H9 (cell line): ENCODE results near the gene TTC14. TPM values are rescaled to one million over a fixed set of nuclear protein-coding genes. Genes with fewer than 3 reads are reported as not detected.

Experiments used
- DNase-seq: peaks from one replicate; pipeline ENCODE4 v3.0.0-alpha.2; 2017
- H2AFZ ChIP-seq: one replicate; pipeline ENCODE4 v1.6.1; 2013; ENCODE audit warnings: mild to moderate bottlenecking, low read length, control low read depth, moderate library complexity
- H2AK5ac ChIP-seq: 2 replicates; pipeline ENCODE4 v1.6.1; 2013; ENCODE audit warnings: low read length, control low read depth, mixed read lengths; ENCODE audit not compliant: insufficient read length
- H2BK120ac ChIP-seq: one replicate; pipeline ENCODE4 v1.6.1; 2013; ENCODE audit warnings: low read depth, mild to moderate bottlenecking, low read length, control low read depth, inconsistent platforms; ENCODE audit not compliant: poor library complexity, severe bottlenecking
- H2BK12ac ChIP-seq: 2 replicates; pipeline ENCODE4 v1.6.1; 2013; ENCODE audit warnings: low read length, control low read depth, mixed read lengths, low read depth; ENCODE audit not compliant: insufficient read length
- H2BK15ac ChIP-seq: 2 replicates; pipeline ENCODE4 v1.6.1; 2013; ENCODE audit warnings: low read depth, low read length, control low read depth
- H2BK20ac ChIP-seq: one replicate; pipeline ENCODE4 v1.6.1; 2013; ENCODE audit warnings: low read depth, mild to moderate bottlenecking, low read length, control low read depth, inconsistent platforms; ENCODE audit not compliant: poor library complexity, severe bottlenecking
- H2BK5ac ChIP-seq: 2 replicates; pipeline ENCODE4 v1.6.1; 2013; ENCODE audit warnings: low read length, control low read depth, mixed read lengths; ENCODE audit not compliant: insufficient read length
- H3K14ac ChIP-seq: 2 replicates; pipeline ENCODE4 v1.6.1; 2013; ENCODE audit warnings: low read length, control low read depth; ENCODE audit not compliant: insufficient read depth
- H3K18ac ChIP-seq: 2 replicates; pipeline ENCODE4 v1.6.1; 2013; ENCODE audit warnings: low read depth, mild to moderate bottlenecking, mixed read lengths, low read length, control low read depth; ENCODE audit not compliant: insufficient read length
- H3K23ac ChIP-seq: 2 replicates; pipeline ENCODE4 v1.6.1; 2013; ENCODE audit warnings: low read length, control low read depth, mixed read lengths, low read depth; ENCODE audit not compliant: insufficient read length
- H3K23me2 ChIP-seq: 2 replicates; pipeline ENCODE4 v1.6.1; 2013; ENCODE audit warnings: low read depth, mild to moderate bottlenecking, mixed read lengths, low read length, control low read depth; ENCODE audit not compliant: insufficient read length, poor library complexity, severe bottlenecking
- H3K27ac ChIP-seq: 2 replicates; pipeline ENCODE4 v1.5.1; 2013; ENCODE audit warnings: low read length, control low read depth, mixed read lengths, low read depth; ENCODE audit not compliant: insufficient read length
- H3K27me3 ChIP-seq: 2 replicates; pipeline ENCODE4 v1.6.1; 2013; ENCODE audit warnings: low read length, control low read depth, inconsistent platforms; ENCODE audit not compliant: insufficient read depth
- H3K4ac ChIP-seq: 2 replicates; pipeline ENCODE4 v1.6.1; 2013; ENCODE audit warnings: low read depth, mild to moderate bottlenecking, control low read depth, inconsistent platforms, low read length, moderate library complexity
- H3K4me1 ChIP-seq: 2 replicates; pipeline ENCODE4 v1.6.1; 2013; ENCODE audit warnings: low read length, control low read depth, inconsistent platforms; ENCODE audit not compliant: insufficient read depth
- H3K4me2 ChIP-seq: 2 replicates; pipeline ENCODE4 v1.6.1; 2013; ENCODE audit warnings: low read length, control low read depth, mixed read lengths; ENCODE audit not compliant: insufficient read length, insufficient read depth
- H3K56ac ChIP-seq: 2 replicates; pipeline ENCODE4 v1.6.1; 2013; ENCODE audit warnings: low read depth, mild to moderate bottlenecking, mixed read lengths, low read length, control low read depth; ENCODE audit not compliant: insufficient read length
- H3K79me1 ChIP-seq: 2 replicates; pipeline ENCODE4 v1.6.1; 2013; ENCODE audit warnings: low read depth, mild to moderate bottlenecking, moderate library complexity, low read length, control low read depth, inconsistent platforms; ENCODE audit not compliant: insufficient read depth, poor library complexity, severe bottlenecking
- H3K79me2 ChIP-seq: 2 replicates; pipeline ENCODE4 v1.6.1; 2013; ENCODE audit warnings: low read length, control low read depth, inconsistent platforms; ENCODE audit not compliant: insufficient read depth
- H3K9ac ChIP-seq: 2 replicates; pipeline ENCODE4 v1.6.1; 2013; ENCODE audit warnings: low read length, control low read depth, mixed read lengths; ENCODE audit not compliant: insufficient read length; ENCODE audit errors: extremely low read depth
- H3K9me3 ChIP-seq: one replicate; pipeline ENCODE4 v1.6.1; 2013; ENCODE audit warnings: low read depth, low read length, inconsistent platforms; ENCODE audit not compliant: control insufficient read depth
- H3T11ph ChIP-seq: one replicate; pipeline ENCODE4 v1.6.1; 2013; ENCODE audit warnings: mild to moderate bottlenecking, low read length, control low read depth, inconsistent platforms
- H4K20me1 ChIP-seq: one replicate; pipeline ENCODE4 v1.6.1; 2013; ENCODE audit not compliant: control insufficient read depth, insufficient read length, insufficient read depth
- H4K5ac ChIP-seq: 2 replicates; pipeline ENCODE4 v1.6.1; 2013; ENCODE audit warnings: low read depth, mild to moderate bottlenecking, mixed read lengths, low read length, control low read depth; ENCODE audit not compliant: insufficient read length
- H4K8ac ChIP-seq: replicated peaks from 2 replicates; pipeline ENCODE4 v1.6.1; 2013; ENCODE audit warnings: low read length, control low read depth, mixed read lengths, low read depth; ENCODE audit not compliant: insufficient read length
- H4K91ac ChIP-seq: 2 replicates; pipeline ENCODE4 v1.6.1; 2013; ENCODE audit warnings: low read depth, mild to moderate bottlenecking, moderate library complexity, mixed read lengths, low read length, control low read depth; ENCODE audit not compliant: insufficient read length
- H3K27ac Mint-ChIP-seq, 3 experiments: 2 replicates in 2 of 3; 3 replicates in 1 of 3; pipeline ENCODE4 v1.8.0; 2020 to 2021; ENCODE audit warnings: mixed read lengths in 3 of 3, mild to moderate bottlenecking in 1 of 3, moderate library complexity in 1 of 3
- H3K27me3 Mint-ChIP-seq: 2 replicates; pipeline ENCODE4 v1.8.0; 2021; ENCODE audit warnings: low read depth, mild to moderate bottlenecking, moderate library complexity, mixed read lengths
- H3K36me3 Mint-ChIP-seq, 3 experiments: 2 replicates in 2 of 3; 3 replicates in 1 of 3; pipeline ENCODE4 v1.8.0; 2020 to 2021; ENCODE audit warnings: low read depth in 3 of 3, mixed read lengths in 3 of 3; ENCODE audit not compliant: insufficient read depth in 1 of 3
- H3K4me1 Mint-ChIP-seq, 2 experiments: 2 replicates each; pipeline ENCODE4 v1.8.0; 2020; ENCODE audit warnings: mixed read lengths in 2 of 2
- H3K4me3 Mint-ChIP-seq, 2 experiments: 2 replicates in 1 of 2; 3 replicates in 1 of 2; pipeline ENCODE4 v1.8.0; 2020 to 2021; ENCODE audit warnings: mild to moderate bottlenecking in 2 of 2, mixed read lengths in 2 of 2, moderate library complexity in 1 of 2
- H3K9me3 Mint-ChIP-seq, 2 experiments: 2 replicates in 1 of 2; 3 replicates in 1 of 2; pipeline ENCODE4 v1.8.0; 2020; ENCODE audit warnings: mild to moderate bottlenecking in 2 of 2, mixed read lengths in 2 of 2, moderate library complexity in 1 of 2
- CTCF ChIP-seq: fragments of 200-600 bp; sonication (generic); conservative IDR thresholded peaks from 3 replicates; pipeline ENCODE4 v1.8.0; 2021; ENCODE audit warnings: antibody characterized with exemption, mild to moderate bottlenecking
- total RNA-seq: library from RNA; stranded (reverse); gene quantifications from 2 replicates; pipeline ENCODE4 v1.2.1, GENCODE V29; 2021

TTC14 gene
- total RNA-seq, 1 experiment from 2014 or later: 28.4 TPM

- Histone ChIP-seq H3T11ph (no peak overlapping the region), H4K20me1 (no peaks in the 10 kb centered on the region), H3K79me1 (no peaks in the 10 kb centered on the region), H3K9ac (no peak overlapping the region), H3K23ac (no peak overlapping the region), H3K23me2 (no peaks in the 10 kb centered on the region), H3K79me2 (no peaks in the 10 kb centered on the region), H3K27ac (no peak overlapping the region), H2BK5ac (no peak overlapping the region), H4K91ac (no peak overlapping the region), H2BK20ac (no peak overlapping the region), H2AK5ac (no peak overlapping the region), H3K4me2 (no peak overlapping the region), H2BK15ac (no peak overlapping the region), H2AFZ (no peak overlapping the region), H2BK120ac (no peak overlapping the region), H3K14ac (no peak overlapping the region), H3K9me3 (no peaks in the 10 kb centered on the region), H2BK12ac (no peak overlapping the region), H3K18ac (no peak overlapping the region), H3K4ac (no peak overlapping the region), H4K8ac (no peak overlapping the region), H3K4me1 (no peaks in the 10 kb centered on the region), H3K27me3 (no peaks in the 10 kb centered on the region), H4K5ac (no peak overlapping the region), H3K56ac (no peak overlapping the region)
- H3K27ac Mint-ChIP-seq: no peak overlapping the region
- no peaks in the 10 kb centered on the region for H3K9me3 Mint-ChIP-seq
- peaks cover 2 to 4% of the 10 kb centered on the region in 2 experiments; a peak in 3 of 4 replicates for H3K4me1 Mint-ChIP-seq
- no peak for TF ChIP-seq CTCF
- H3K4me3 Mint-ChIP-seq: no peak overlapping the region
- no peaks in the 10 kb centered on the region for H3K27me3 Mint-ChIP-seq
- DNase-seq: no peak
- peaks cover 3 to 5% (median 4%) of the 10 kb centered on the region in 3 experiments; a peak in 6 of 7 replicates for H3K36me3 Mint-ChIP-seq
Measured at GRCh38 chr3:180630371-180630770, 28.4 kb downstream of the TTC14 start.
